ENCODE results near the gene RGS3.

- no peak for TF ChIP-seq BHLHE40 (IDR thresholded peaks at IDR 0.05; ENCODE audit: borderline replicate concordance in 1 of 2, low read depth in 2 of 2, low read length in 1 of 2)
- TF ChIP-seq ZSCAN29 (IDR thresholded peaks at IDR 0.05) = no peak
- no peak for TF ChIP-seq REST (IDR thresholded peaks at IDR 0.05; ENCODE audit: low read depth, low read length)
- TF ChIP-seq HCFC1 (IDR thresholded peaks at IDR 0.05; ENCODE audit: low read length) = no peak
- TF ChIP-seq CREB1 (IDR thresholded peaks at IDR 0.05; ENCODE audit: low read depth) = no peak
- no peak for TF ChIP-seq RFX5 (IDR thresholded peaks at IDR 0.05; ENCODE audit: low read depth, low read length)
- no peak for TF ChIP-seq FOXK2 (IDR thresholded peaks at IDR 0.05)
- TF ChIP-seq PBX3 (IDR thresholded peaks at IDR 0.05; ENCODE audit: insufficient replicate concordance, low read depth, low read length) = no peak
- TF ChIP-seq GABPA (IDR thresholded peaks at IDR 0.05; ENCODE audit: low read depth) = no peak
- no peak for TF ChIP-seq EP300 (IDR thresholded peaks at IDR 0.05; ENCODE audit: borderline replicate concordance in 1 of 2, control insufficient read depth in 1 of 2, low read depth in 2 of 2, low read length in 2 of 2)
Observed at GRCh38 chr9:113593682-113594281, 130.3 kb downstream of the RGS3 start.

Measured in GM12878 (cell line).